ENCODE measurements around the gene PATL2.

The PATL2 gene

DNA sequence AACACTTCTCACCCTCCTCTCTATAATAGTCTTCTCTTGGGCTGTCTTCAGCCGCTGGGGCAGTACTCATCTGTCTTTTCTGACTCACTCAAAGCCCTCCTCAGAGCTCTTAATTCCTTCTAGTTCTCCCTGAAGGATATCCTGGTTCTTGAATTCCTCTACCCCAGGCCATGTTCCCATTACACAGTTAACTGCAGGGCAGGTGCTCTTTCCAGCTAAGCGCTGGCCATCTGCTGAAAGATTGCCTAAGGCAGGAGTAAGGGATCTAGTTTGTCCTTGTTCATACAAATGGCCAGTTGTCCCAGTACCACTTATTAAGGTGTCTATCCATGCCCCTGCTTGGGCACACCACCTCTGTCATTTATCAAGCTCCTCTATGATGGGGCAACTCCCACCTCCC, 37.5 kb downstream of the PATL2 start:
- H3K4me3 ChIP-seq (ENCODE audit: low read depth, low read length), result no peak overlapping the region
- TF ChIP-seq CTCF (IDR thresholded peaks at IDR 0.05; ENCODE audit: borderline replicate concordance, insufficient read depth, low read depth, low read length), result no peak

- H3K4me3 ChIP-seq (ENCODE audit: low read depth, low read length), result no peak overlapping the region
These were observed 40.8 kb downstream of the PATL2 start for GRCh38 chr15:44670087-44670950.

DNA sequence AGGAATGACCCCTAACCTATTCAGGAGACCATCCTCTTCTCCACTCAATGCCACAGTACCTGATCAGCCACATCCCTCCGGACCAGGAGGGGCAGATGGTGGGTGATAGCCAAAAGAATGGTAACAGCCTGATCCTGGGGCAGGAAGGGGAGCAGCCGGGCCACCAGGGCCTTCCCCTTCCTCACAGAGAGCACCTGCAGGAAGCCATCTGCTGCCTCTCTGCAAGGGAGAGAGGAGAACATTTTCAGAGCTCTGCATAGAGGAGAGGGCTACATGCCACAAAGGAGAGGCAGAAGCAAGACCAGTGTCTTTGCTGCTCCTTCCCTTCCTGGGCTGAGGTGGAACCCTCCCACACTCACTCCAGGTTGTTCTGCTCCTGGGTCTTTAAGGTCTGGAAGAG, 42.2 kb downstream of the PATL2 start:
- TF ChIP-seq CTCF (IDR thresholded peaks at IDR 0.05; ENCODE audit: borderline replicate concordance, insufficient read depth, low read depth, low read length), result no peak
- no peak overlapping the region for H3K4me3 ChIP-seq (ENCODE audit: low read depth, low read length)

More at GRCh38 chr15:44670087-44670950, 40.8 kb downstream of the PATL2 start:
- no peak for TF ChIP-seq CTCF (IDR thresholded peaks at IDR 0.05; ENCODE audit: borderline replicate concordance, insufficient read depth, low read depth, low read length)

DNA sequence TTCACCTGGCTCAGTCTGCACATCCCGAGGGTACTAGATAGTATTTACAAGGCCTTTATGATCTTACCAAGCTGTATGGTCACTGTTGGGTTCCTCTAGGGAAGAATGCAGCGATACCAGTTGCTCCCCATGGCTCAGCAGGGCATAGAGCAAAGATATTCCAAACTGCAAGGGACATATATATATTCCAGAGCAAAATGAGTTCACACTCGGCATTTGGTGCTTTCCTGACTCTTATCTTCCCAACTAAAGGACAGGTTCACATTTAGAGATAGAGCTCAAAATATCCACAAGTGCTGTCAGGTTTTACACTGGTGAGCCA, 44.1 kb downstream of the PATL2 start:
- TF ChIP-seq CTCF (IDR thresholded peaks at IDR 0.05; ENCODE audit: borderline replicate concordance, insufficient read depth, low read depth, low read length), result no peak

DNA sequence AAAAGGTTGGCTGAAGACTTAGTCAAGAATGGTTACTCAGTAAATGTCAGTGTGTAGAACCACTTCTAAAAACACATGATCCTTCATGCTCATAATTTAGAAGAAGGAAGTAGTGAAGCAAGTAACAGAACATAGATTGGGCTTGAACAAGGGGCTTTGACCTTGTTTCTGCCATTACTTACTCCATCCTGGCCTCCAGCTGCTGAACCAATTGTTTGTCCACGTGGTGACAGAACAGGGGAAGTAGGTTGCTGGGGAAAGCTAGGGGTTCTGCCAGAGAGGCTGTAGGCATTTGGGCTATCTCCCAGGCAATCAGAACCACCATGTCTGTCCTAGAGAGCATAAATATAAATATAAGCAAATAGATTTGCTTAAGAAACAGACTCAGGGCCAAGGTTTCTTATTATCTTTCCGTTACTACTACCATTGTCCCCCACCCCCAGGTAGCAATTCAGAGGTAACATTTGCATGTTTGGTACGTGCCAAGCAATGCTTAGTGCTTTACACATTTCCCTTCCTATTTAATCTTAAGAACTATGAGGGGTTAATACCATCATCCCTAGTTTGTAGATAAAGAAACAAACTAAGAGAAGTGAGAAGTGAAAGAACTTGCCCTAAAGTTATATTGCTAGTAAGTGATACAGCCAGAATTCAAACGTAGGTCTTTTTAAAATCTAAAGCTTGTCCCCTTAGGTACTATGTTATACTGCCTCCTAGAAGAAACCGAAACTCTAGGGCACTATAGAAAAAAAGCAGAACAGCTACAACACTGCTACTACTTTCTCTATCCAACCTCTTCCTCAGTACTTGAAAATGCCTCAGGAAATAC, 44.7 kb downstream of the PATL2 start:
- H3K4me3 ChIP-seq (ENCODE audit: low read depth, low read length), result no peak overlapping the region
- TF ChIP-seq CTCF (IDR thresholded peaks at IDR 0.05; ENCODE audit: borderline replicate concordance, insufficient read depth, low read depth, low read length), result no peak

More for the DNA sequence above, 44.1 kb downstream of the PATL2 start:
- no peak overlapping the region for H3K4me3 ChIP-seq (ENCODE audit: low read depth, low read length)

GRCh38 chr15:44663410-44664308, 47.5 kb downstream of the PATL2 start, which contains the start of gene SPG11:
Gene SPG11 (minus strand): TSS chr15:44663662. CDS start chr15:44663647, 15 bp downstream.
- H3K4me3 ChIP-seq (ENCODE audit: low read depth, low read length), result peak within 1 kb of the TSS; percentile 99
- TF ChIP-seq CTCF (IDR thresholded peaks at IDR 0.05; ENCODE audit: borderline replicate concordance, insufficient read depth, low read depth, low read length), result peak; percentile 88
